K562 (cell line): ENCODE measurements around the gene GLRX. TPM values are rescaled to one million over a fixed set of nuclear protein-coding genes. Genes with fewer than 3 reads are reported as not detected.

Source experiments
- ATAC-seq: fragments of 200-7000 bp; cut with Tn5 transposase; 3 replicates; pipeline ENCODE4 v1.9.1; 2020; ENCODE audit warnings: moderate library complexity
- BruUV-seq: library from RNA; stranded (reverse); fragments of 400-500 nt; replicated peaks from 2 replicates; lab custom pipeline; 2021; lab: Mats Ljungman, UMichigan
- CTCF ChIA-PET: fragments of 300-600 bp; formaldehyde crosslinking; extraction: SDS; loops from one replicate; lab custom pipeline; 2021; ENCODE audit warnings: low intra/inter-chr PET ratio; lab: Yijun Ruan, JAX
- POLR2A ChIA-PET: fragments of 300-600, 350-650 bp; sonication (Branson Sonifier 250); formaldehyde crosslinking; extraction: SDS; loops from one replicate; lab custom pipeline; 2021; ENCODE audit warnings: antibody characterized with exemption, inconsistent platforms; lab: Yijun Ruan, JAX
- DNase-seq, 4 experiments: peaks; one replicate each; pipeline versions ENCODE4 v3.0.0 to v3.0.0-alpha.2; 2011 to 2018; ENCODE audit warnings: low spot score in 3 of 4, mixed read lengths in 3 of 4; ENCODE audit errors: extremely low read depth in 1 of 4
- FAIRE-seq: peaks from 2 replicates; lab custom pipeline; 2011; peaks lifted over from hg19 to GRCh38; lab: Jason Lieb, UNC
- H2AFZ ChIP-seq: 2 replicates; pipeline ENCODE4 v1.6.0; 2011; ENCODE audit warnings: low read depth, low read length, control low read depth, inconsistent platforms
- H3K27ac ChIP-seq: fragments of 200-600 bp; 3 replicates; pipeline ENCODE4 v1.8.0; 2011; ENCODE audit warnings: low read depth, mild to moderate bottlenecking, control low read depth, inconsistent platforms, low read length, moderate library complexity, mixed read lengths; ENCODE audit errors: extremely low read depth
- H3K27me3 ChIP-seq, 2 experiments: fragments of 300-600 bp in 1 of 2; 2 replicates in 1 of 2; 3 replicates in 1 of 2; pipeline versions ENCODE4 v1.6.0 to v1.8.0; 2011; ENCODE audit warnings: inconsistent platforms in 2 of 2, low read length in 2 of 2, mild to moderate bottlenecking in 1 of 2, mixed read lengths in 1 of 2, moderate library complexity in 1 of 2; ENCODE audit not compliant: control insufficient read depth in 2 of 2, insufficient read depth in 2 of 2
- H3K36me3 ChIP-seq: fragments of 300-600 bp; 3 replicates; pipeline ENCODE4 v1.8.0; 2011; ENCODE audit warnings: mild to moderate bottlenecking, low read length, inconsistent platforms; ENCODE audit not compliant: control insufficient read depth, insufficient read depth
- H3K4me1 ChIP-seq, 2 experiments: fragments of 200-600 bp in 1 of 2; replicated peaks in 1 of 2; 2 replicates in 1 of 2; 3 replicates in 1 of 2; pipeline versions ENCODE4 v1.5.1 to v1.8.0; 2011; ENCODE audit warnings: inconsistent platforms in 2 of 2, low read length in 2 of 2, mild to moderate bottlenecking in 1 of 2, mixed read lengths in 1 of 2, moderate library complexity in 1 of 2; ENCODE audit not compliant: control insufficient read depth in 2 of 2, insufficient read depth in 2 of 2
- H3K4me2 ChIP-seq: 2 replicates; pipeline ENCODE4 v1.6.1; 2011; ENCODE audit warnings: low read length, control low read depth, inconsistent platforms, mixed read lengths; ENCODE audit not compliant: insufficient read depth
- H3K4me3 ChIP-seq: fragments of 200-600 bp; sonication (generic), shearing (Covaris generic); 2 replicates; pipeline ENCODE4 v1.5.1; 2016; ENCODE audit warnings: control low read depth, inconsistent platforms
- H3K79me2 ChIP-seq: fragments of 200-600 bp; 3 replicates; pipeline ENCODE4 v1.8.0; 2011; ENCODE audit warnings: low read length, inconsistent platforms; ENCODE audit not compliant: control insufficient read depth, insufficient read depth
- H3K9ac ChIP-seq, 2 experiments: 2 replicates each; pipeline versions ENCODE4 v1.6.0 to v1.6.1; 2011; ENCODE audit warnings: low read depth in 2 of 2, low read length in 2 of 2, control low read depth in 1 of 2, inconsistent platforms in 1 of 2, mild to moderate bottlenecking in 1 of 2, mixed read lengths in 1 of 2; ENCODE audit not compliant: insufficient read depth in 1 of 2
- H3K9me1 ChIP-seq: one replicate; pipeline ENCODE4 v1.6.0; 2011; ENCODE audit warnings: inconsistent platforms, mild to moderate bottlenecking, low read length, moderate library complexity; ENCODE audit not compliant: control insufficient read depth, insufficient read depth
- H3K9me3 ChIP-seq: replicated peaks from 2 replicates; pipeline ENCODE4 v1.5.1; 2011; ENCODE audit warnings: low read depth, low read length, inconsistent platforms; ENCODE audit not compliant: control insufficient read depth, insufficient read depth
- H4K20me1 ChIP-seq: replicated peaks from 2 replicates; pipeline ENCODE4 v1.6.1; 2011; ENCODE audit warnings: low read length, inconsistent platforms, mixed read lengths; ENCODE audit not compliant: control insufficient read depth, insufficient read depth
- E4F1 ChIP-seq: fragments of 250-450 bp; sonication (Bioruptor Pico); IDR thresholded peaks from 2 replicates; pipeline ENCODE4 v1.5.0; 2021; ENCODE audit warnings: mild to moderate bottlenecking, borderline replicate concordance
- WGBS: fragments of 100-300 bp; shearing (Covaris generic); methylation state at CpG from one replicate; pipeline ENCODE4 v1.1.6; 2016; ENCODE audit warnings: low coverage, mixed read lengths; ENCODE audit not compliant: insufficient coverage; ENCODE audit errors: missing lambda C conversion rate; 5-methylcytosine and 5-hydroxymethylcytosine counted together
- in situ Hi-C: fragments of 300-500 bp; cut with MboI; formaldehyde crosslinking; loops from 4 replicates; pipeline ENCODE4 v1.15.0; 2018; ENCODE audit warnings: inconsistent platforms, mixed read lengths
- intact Hi-C: fragments of 100-400 bp; cut with micrococcal nuclease; formaldehyde crosslinking; loops from 2 replicates; pipeline ENCODE4 v1.14.2; 2022
- polyA plus RNA-seq, 8 experiments: library from polyadenylated mRNA; depleted of rRNA in 4 of 8; stranded (reverse) in 5 of 8; unstranded in 3 of 8; fragments of >200 nt; fragmentation: Nextera tagmentation in 2 of 8; fragmentation: Illumina TruSeq in 1 of 8; extraction: Ambion mirVana in 2 of 8; extraction: Trizol in 1 of 8; gene quantifications; 2 replicates each; pipeline versions ENCODE4 v1.2.1 to v1.2.3, GENCODE V29; 2011 to 2014; ENCODE audit warnings: inconsistent platforms in 1 of 8, missing spikeins in 1 of 8
- total RNA-seq, 7 experiments: library from RNA; depleted of rRNA in 6 of 7; stranded (reverse); fragments of >200 nt in 6 of 7; fragmentation: Illumina TruSeq in 2 of 7; extraction: Trizol in 2 of 7; gene quantifications; 2 replicates each; pipeline versions ENCODE4 v1.2.1 to v1.2.3, GENCODE V29; 2011 to 2021; ENCODE audit warnings: low replicate concordance in 1 of 7
- TF ChIP-seq, protein P1 (sequence below): fragments of 250-450 bp; sonication (Bioruptor Pico); IDR thresholded peaks from 2 replicates; pipeline ENCODE4 v1.5.1; 2021; ENCODE audit warnings: mild to moderate bottlenecking

The GLRX gene
- total and polyA plus RNA-seq, 9 of the 15 experiments (the other 6 are each of a cell fraction or from before 2014, with no cell fraction given), result 2.3 to 11.2 (median 4.6) TPM

DNA sequence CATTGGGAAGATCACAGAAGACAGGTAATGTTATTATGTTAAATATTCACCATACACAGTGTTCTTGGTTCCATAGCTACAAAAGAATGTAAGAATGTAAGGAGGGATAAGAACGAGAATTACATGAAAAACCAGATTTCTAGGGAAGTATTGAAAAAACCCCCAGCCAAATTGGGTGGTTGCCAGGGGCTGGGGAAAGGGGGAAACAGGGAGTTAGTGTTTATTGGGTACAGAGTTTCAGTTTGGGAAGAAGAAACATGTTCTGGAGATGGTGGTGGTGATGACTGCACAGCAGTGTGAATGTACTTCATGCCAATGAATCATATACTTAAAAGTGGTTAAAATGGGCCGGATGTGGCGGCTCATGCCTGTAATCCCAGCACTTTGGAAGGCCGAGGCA lies 40.3 kb downstream of the GLRX start:
- DNase-seq (no peak), ATAC-seq (no peak), FAIRE-seq (no peak)
- intact Hi-C loops (loop anchor here (5.0 to 10.0 kb wide), 2 partner anchors 497 to 555 kb away; partner anchors contain the start of gene MCTP1), in situ Hi-C loops (no loop called here)
- Histone ChIP-seq H3K4me1 (no peaks in the 10 kb centered on the region; a peak in 1 of 5 replicates), H3K4me2 (no peak overlapping the region), H3K36me3 (peaks cover 89% of the 10 kb centered on the region), H3K9me3 (no peaks in the 10 kb centered on the region), H3K4me3 (no peak overlapping the region), H3K27ac (no peak overlapping the region), H2AFZ (no peak overlapping the region), H3K27me3 (no peaks in the 10 kb centered on the region), H3K9me1 (no peaks in the 10 kb centered on the region), H4K20me1 (no peaks in the 10 kb centered on the region), H3K9ac (no peak overlapping the region), H3K79me2 (peaks cover 2% of the 10 kb centered on the region; the same call in 1 of the 3 replicates)
- CTCF ChIA-PET, result interaction anchor here (1.1 to 4.3 kb wide), 5 partner anchors 61 to 555 kb away, joined by 3 to 63 read pairs (median 5); no protein-coding TSS in a partner anchor
- 100% methylated on average over 3 of the region's 4 CpGs for WGBS
- TF ChIP-seq E4F1 (CRISPR knock-in tag), result no peak
- TF ChIP-seq, protein P1, sequence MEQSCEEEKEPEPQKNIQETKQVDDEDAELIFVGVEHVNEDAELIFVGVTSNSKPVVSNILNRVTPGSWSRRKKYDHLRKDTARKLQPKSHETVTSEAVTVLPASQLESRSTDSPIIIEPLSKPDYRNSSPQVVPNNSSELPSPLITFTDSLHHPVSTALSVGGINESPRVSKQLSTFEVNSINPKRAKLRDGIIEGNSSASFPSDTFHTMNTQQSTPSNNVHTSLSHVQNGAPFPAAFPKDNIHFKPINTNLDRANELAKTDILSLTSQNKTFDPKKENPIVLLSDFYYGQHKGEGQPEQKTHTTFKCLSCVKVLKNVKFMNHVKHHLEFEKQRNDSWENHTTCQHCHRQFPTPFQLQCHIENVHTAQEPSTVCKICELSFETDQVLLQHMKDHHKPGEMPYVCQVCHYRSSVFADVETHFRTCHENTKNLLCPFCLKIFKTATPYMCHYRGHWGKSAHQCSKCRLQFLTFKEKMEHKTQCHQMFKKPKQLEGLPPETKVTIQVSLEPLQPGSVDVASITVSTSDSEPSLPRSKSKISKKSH (CRISPR knock-in tag), result no peak
- POLR2A ChIA-PET, result interaction anchor here (1.3 to 1.4 kb wide), 2 partner anchors 8 to 9 kb away, joined by 3 to 7 read pairs; no protein-coding TSS in a partner anchor
- no TSS peak for BruUV-seq
